PC-3 (cell line): ENCODE data around the gene CRISPLD2. TPM values are rescaled to one million over a fixed set of nuclear protein-coding genes. Genes with fewer than 3 reads are reported as not detected.

Source experiments
- ATAC-seq: fragments of 200-7000 bp; cut with Tn5 transposase; 2 replicates; pipeline ENCODE4 v1.9.1; 2020; ENCODE audit warnings: mild to moderate bottlenecking, moderate library complexity
- BruUV-seq: library from RNA; stranded (reverse); fragments of 400-500 nt; replicated peaks from 2 replicates; lab custom pipeline; 2021; lab: Mats Ljungman, UMichigan
- CTCF ChIA-PET: fragments of 300-600 bp; sonication (Branson Sonifier 250); formaldehyde crosslinking; loops from one replicate; lab custom pipeline; 2022; ENCODE audit warnings: antibody characterized with exemption; lab: Charles Lee
- POLR2A ChIA-PET: fragments of 300-600 bp; sonication (Branson Sonifier 250); formaldehyde crosslinking; loops from one replicate; lab custom pipeline; 2022; ENCODE audit warnings: antibody characterized with exemption; ENCODE audit not compliant: unreplicated experiment; lab: Charles Lee
- DNase-seq: peaks from one replicate; pipeline ENCODE4 v3.0.0-alpha.2; 2015
- H2AFZ ChIP-seq: fragments of 300-600 bp; sonication (generic); 2 replicates; pipeline ENCODE4 v1.6.0; 2016; ENCODE audit warnings: antibody characterized with exemption, low read length
- H3F3A ChIP-seq: fragments of 300-600 bp; sonication (generic); one replicate; pipeline ENCODE4 v1.6.0; 2017; ENCODE audit warnings: antibody characterized with exemption, low read length, control low read depth, mild to moderate bottlenecking; ENCODE audit not compliant: unreplicated experiment
- H3K27ac ChIP-seq: fragments of 300-600 bp; sonication (generic); 2 replicates; pipeline ENCODE4 v1.5.1; 2016; ENCODE audit warnings: mild to moderate bottlenecking, low read length
- H3K27me3 ChIP-seq: fragments of 300-600 bp; sonication (generic); 2 replicates; pipeline ENCODE4 v1.6.1; 2016; ENCODE audit warnings: low read length, mixed read lengths
- H3K36me3 ChIP-seq: fragments of 300-600 bp; sonication (generic); 2 replicates; pipeline ENCODE4 v1.6.1; 2016; ENCODE audit warnings: low read depth, mixed run types, low read length, mixed read lengths
- H3K4me1 ChIP-seq: fragments of 300-600 bp; sonication (generic); 2 replicates; pipeline ENCODE4 v1.5.1; 2016; ENCODE audit warnings: low read length; ENCODE audit not compliant: insufficient read depth
- H3K4me2 ChIP-seq: fragments of 300-600 bp; sonication (generic); 2 replicates; pipeline ENCODE4 v1.6.0; 2016; ENCODE audit warnings: low read length
- H3K4me3 ChIP-seq: fragments of 300-600 bp; sonication (generic); 2 replicates; pipeline ENCODE4 v1.5.1; 2016; ENCODE audit warnings: mild to moderate bottlenecking, low read length, mixed read lengths
- H3K79me2 ChIP-seq: fragments of 300-600 bp; sonication (generic); 2 replicates; pipeline ENCODE4 v1.6.1; 2017; ENCODE audit warnings: low read length, mixed read lengths
- H3K9ac ChIP-seq: fragments of 300-600 bp; sonication (generic); 2 replicates; pipeline ENCODE4 v1.6.0; 2016; ENCODE audit warnings: mild to moderate bottlenecking, low read length
- H3K9me2 ChIP-seq: fragments of 300-600 bp; sonication (generic); replicated peaks from 2 replicates; pipeline ENCODE4 v1.6.1; 2016; ENCODE audit warnings: mixed run types, low read length, mixed read lengths
- H3K9me3 ChIP-seq: fragments of 300-600 bp; sonication (generic); 2 replicates; pipeline ENCODE4 v1.6.1; 2016; ENCODE audit warnings: low read length, mixed read lengths
- H4K20me1 ChIP-seq: fragments of 300-600 bp; sonication (generic); 2 replicates; pipeline ENCODE4 v1.6.1; 2016; ENCODE audit warnings: low read length, mixed read lengths
- CTCF ChIP-seq: fragments of 300-600 bp; sonication (generic); conservative IDR thresholded peaks from 2 replicates; pipeline ENCODE4 v1.5.1; 2017; ENCODE audit warnings: antibody characterized with exemption, low read depth, mild to moderate bottlenecking, low read length
- EZH2 ChIP-seq: fragments of 300-600 bp; sonication (generic); IDR thresholded peaks from one replicate; pipeline ENCODE4 v1.6.1; 2017; ENCODE audit warnings: antibody characterized with exemption, mild to moderate bottlenecking, low read length; ENCODE audit not compliant: unreplicated experiment
- EZH2phosphoT487 ChIP-seq: fragments of 300-600 bp; sonication (generic); IDR thresholded peaks from 2 replicates; pipeline ENCODE4 v1.6.1; 2018; ENCODE audit warnings: mild to moderate bottlenecking, antibody characterized with exemption, low read length, borderline replicate concordance
- intact Hi-C: fragments of 100-400 bp; cut with micrococcal nuclease; formaldehyde crosslinking; loops from 2 replicates; pipeline ENCODE4 v1.9.0; 2023
- total RNA-seq: library from RNA; depleted of rRNA; stranded (reverse); fragments of >200 nt; gene quantifications from 2 replicates; pipeline ENCODE4 v1.2.3, GENCODE V29; 2014

The CRISPLD2 gene
- total RNA-seq, 1 experiment from 2014 or later: 2.8 TPM

GRCh38 chr16:84927621-84928591, 108.1 kb downstream of the CRISPLD2 start:
- Histone ChIP-seq H2AFZ (0 out of 2 replicates have a peak overlapping the region, but pooled peaks have one; percentile 59), H4K20me1 (no peaks in the 10 kb centered on the region), H3K4me2 (peak overlapping the region; percentile 31; the same call in 1 of the 2 replicates), H3K27ac (no peak overlapping the region), H3K9ac (no peak overlapping the region), H3F3A (no peaks in the 10 kb centered on the region), H3K4me1 (peaks cover 10% of the 10 kb centered on the region), H3K9me2 (no peaks in the 10 kb centered on the region), H3K4me3 (no peak overlapping the region), H3K9me3 (no peaks in the 10 kb centered on the region), H3K79me2 (no peaks in the 10 kb centered on the region), H3K27me3 (no peaks in the 10 kb centered on the region), H3K36me3 (no peaks in the 10 kb centered on the region)
- TF ChIP-seq CTCF (no peak), EZH2phosphoT487 (no peak), EZH2 (no peak)
- POLR2A ChIA-PET: no interaction called here
- ATAC-seq: no peak
- no peak for DNase-seq
- BruUV-seq: no TSS peak
- intact Hi-C loops: no loop called here
- CTCF ChIA-PET: no interaction called here

GRCh38 chr16:84928679-84929420, 109.1 kb downstream of the CRISPLD2 start:
- DNase-seq: peak; percentile 49
- POLR2A ChIA-PET: no interaction called here
- Histone ChIP-seq H3K4me1 (peaks cover 10% of the 10 kb centered on the region), H3K4me3 (no peak overlapping the region), H3K27me3 (no peaks in the 10 kb centered on the region), H4K20me1 (no peaks in the 10 kb centered on the region), H3K4me2 (peak overlapping the region; percentile 31; the same call in 1 of the 2 replicates), H3K36me3 (no peaks in the 10 kb centered on the region), H3K9me2 (no peaks in the 10 kb centered on the region), H3K9ac (no peak overlapping the region), H3K79me2 (no peaks in the 10 kb centered on the region), H2AFZ (peak overlapping the region; percentile 59; the same call in 1 of the 2 replicates), H3F3A (no peaks in the 10 kb centered on the region), H3K9me3 (no peaks in the 10 kb centered on the region), H3K27ac (no peak overlapping the region)
- TF ChIP-seq EZH2: no peak
- TF ChIP-seq CTCF: no peak
- TF ChIP-seq EZH2phosphoT487: no peak
- intact Hi-C loops: no loop called here
- peak; percentile 97 for ATAC-seq
- no TSS peak for BruUV-seq
- CTCF ChIA-PET: no interaction called here
